KG1 (cell line): ENCODE results near the gene DLGAP4.

Experiments used
- DNase-seq: peaks from one replicate; lab custom pipeline; 2025; lab: John Stamatoyannopoulos, UW

Gene DLGAP4

GRCh38 chr20:36333841-36334240 is 27.7 kb downstream of the DLGAP4 start:
- no peak for DNase-seq

- DNase-seq: no peak
These were observed 28.4 kb downstream of the DLGAP4 start for GRCh38 chr20:36334281-36335205.

GRCh38 chr20:36335206-36335870 is 29.2 kb downstream of the DLGAP4 start:
- DNase-seq: no peak

- no peak for DNase-seq
These were observed 30.1 kb downstream of the DLGAP4 start for GRCh38 chr20:36336204-36336603.

GRCh38 chr20:36336954-36337704 is 31.0 kb downstream of the DLGAP4 start:
- no peak for DNase-seq

- DNase-seq: no peak
These were observed 31.7 kb downstream of the DLGAP4 start for GRCh38 chr20:36337886-36338285.

GRCh38 chr20:36339646-36340592 is 33.8 kb downstream of the DLGAP4 start:
- DNase-seq: no peak

GRCh38 chr20:36340593-36340990 is 34.5 kb downstream of the DLGAP4 start:
- no peak for DNase-seq

- DNase-seq: no peak
These were observed 35.3 kb downstream of the DLGAP4 start for GRCh38 chr20:36341331-36342020.

- no peak for DNase-seq
These were observed 36.4 kb downstream of the DLGAP4 start for GRCh38 chr20:36342331-36343120.

- no peak for DNase-seq
These were observed 37.5 kb downstream of the DLGAP4 start for GRCh38 chr20:36343641-36344040.

GRCh38 chr20:36344517-36345132 is 38.5 kb downstream of the DLGAP4 start:
- no peak for DNase-seq

GRCh38 chr20:36346256-36346655 is 40.1 kb downstream of the DLGAP4 start:
- no peak for DNase-seq

- DNase-seq: no peak
These were observed 43.4 kb downstream of the DLGAP4 start for GRCh38 chr20:36349384-36350170.

- DNase-seq: no peak
These were observed 44.3 kb downstream of the DLGAP4 start for GRCh38 chr20:36350439-36350838.

GRCh38 chr20:36351937-36352336 is 45.8 kb downstream of the DLGAP4 start:
- no peak for DNase-seq

- no peak for DNase-seq
These were observed 46.9 kb downstream of the DLGAP4 start for GRCh38 chr20:36352843-36353553.

- no peak for DNase-seq
These were observed 47.6 kb downstream of the DLGAP4 start for GRCh38 chr20:36353740-36354139.
